ENCODE results near the gene SLC43A2.

DNA sequence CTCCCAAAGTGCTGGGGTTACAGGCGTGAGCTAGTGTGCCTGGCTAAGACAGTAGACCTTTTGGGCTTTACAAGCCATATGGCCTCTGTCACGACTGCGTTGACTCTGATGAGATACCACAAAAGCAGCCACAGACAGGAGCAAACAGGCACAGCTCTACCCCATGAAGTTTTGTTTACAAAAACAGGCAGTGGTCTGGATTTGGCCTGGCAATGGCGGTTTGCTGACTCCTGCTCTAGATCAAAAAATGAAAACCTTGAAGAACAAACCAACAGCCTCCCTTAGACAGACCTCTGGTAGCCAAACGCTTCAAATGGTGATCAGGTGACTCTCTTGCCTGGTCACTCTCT, 20.7 kb downstream of the SLC43A2 start:
- TF ChIP-seq CTCF (conservative IDR thresholded peaks at IDR 0.05) = no peak
- TF ChIP-seq EZH2 (IDR thresholded peaks at IDR 0.05; ENCODE audit: low read depth) = no peak

Data from PC-9 (cell line).